ENCODE results near the gene C1GALT1. TPM values are rescaled to one million over a fixed set of nuclear protein-coding genes. Genes with fewer than 3 reads are reported as not detected.

Gene C1GALT1
- polyA plus RNA-seq, 3 donors: 12.5 to 47.7 (median 45.1) TPM

DNA sequence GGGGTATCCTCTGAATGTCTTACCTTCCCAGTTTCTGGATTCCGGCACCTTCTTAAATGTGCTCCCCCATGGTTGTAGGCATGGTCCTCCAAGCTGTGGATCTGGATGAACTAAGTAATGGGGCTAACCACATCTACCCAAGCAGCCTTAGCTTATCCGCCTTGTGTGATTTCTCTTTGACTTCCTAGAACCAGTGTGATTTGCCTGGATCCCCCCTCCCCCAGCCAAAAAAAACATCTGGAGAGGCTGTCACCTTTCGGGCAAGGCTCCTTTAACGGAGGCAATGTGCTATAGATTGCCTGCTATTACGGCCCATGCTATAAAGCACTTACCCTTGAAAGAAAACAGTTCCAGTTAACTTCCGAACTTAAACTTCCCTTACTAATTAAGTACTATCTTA, 33.9 kb downstream of the C1GALT1 start:
- Histone ChIP-seq H2AFZ (ENCODE audit: insufficient read depth, low read depth, low read length, poor library complexity, severe bottlenecking) (no peak overlapping the region), H3K9me3 (replicated peaks in 1 of 2; ENCODE audit: control insufficient read depth in 1 of 2, insufficient read depth in 1 of 2, low read length in 2 of 2) (no peaks in the 10 kb centered on the region), H3K27ac (ENCODE audit: low read depth in 1 of 2, low read length in 2 of 2) (no peak overlapping the region), H3K27me3 (ENCODE audit: control insufficient read depth in 2 of 2, insufficient read depth in 2 of 2, low read length in 2 of 2) (no peaks in the 10 kb centered on the region), H3K4me2 (replicated peaks; ENCODE audit: extremely low read depth, low read length, poor library complexity, severe bottlenecking) (no peak overlapping the region), H3K4me3 (replicated peaks in 1 of 3; ENCODE audit: low read depth in 2 of 3, low read length in 3 of 3) (no peak overlapping the region), H4K20me1 (ENCODE audit: insufficient read depth, low read length) (peaks cover 18% of the 10 kb centered on the region), H3K36me3 (replicated peaks in 1 of 2; ENCODE audit: control insufficient read depth in 1 of 2, insufficient read depth in 2 of 2, low read length in 2 of 2) (peaks cover 16 to 50% of the 10 kb centered on the region in 2 donors), H3K9ac (ENCODE audit: insufficient read depth, low read length, poor library complexity, severe bottlenecking) (no peak overlapping the region), H3K4me1 (ENCODE audit: control insufficient read depth in 1 of 2, insufficient read depth in 2 of 2, low read length in 2 of 2) (peaks cover 0 to 10% of the 10 kb centered on the region in 2 donors), H3K79me2 (ENCODE audit: insufficient read depth, low read length) (peaks cover 22% of the 10 kb centered on the region)
- intact Hi-C loops (cut with micrococcal nuclease): no loop called here
- Mint-ChIP-seq H3K27me3 (ENCODE audit: low read depth in 3 of 3) (no peaks in the 10 kb centered on the region), H3K4me3 (no peak overlapping the region), H3K27ac (no peak overlapping the region), H3K36me3 (peaks cover 50 to 62% of the 10 kb centered on the region in 2 donors), H3K4me1 (peaks cover 12% of the 10 kb centered on the region), H3K9me3 (peaks cover 0 to 9% (median 5%) of the 10 kb centered on the region in 7 donors)
- TF ChIP-seq, protein P1, sequence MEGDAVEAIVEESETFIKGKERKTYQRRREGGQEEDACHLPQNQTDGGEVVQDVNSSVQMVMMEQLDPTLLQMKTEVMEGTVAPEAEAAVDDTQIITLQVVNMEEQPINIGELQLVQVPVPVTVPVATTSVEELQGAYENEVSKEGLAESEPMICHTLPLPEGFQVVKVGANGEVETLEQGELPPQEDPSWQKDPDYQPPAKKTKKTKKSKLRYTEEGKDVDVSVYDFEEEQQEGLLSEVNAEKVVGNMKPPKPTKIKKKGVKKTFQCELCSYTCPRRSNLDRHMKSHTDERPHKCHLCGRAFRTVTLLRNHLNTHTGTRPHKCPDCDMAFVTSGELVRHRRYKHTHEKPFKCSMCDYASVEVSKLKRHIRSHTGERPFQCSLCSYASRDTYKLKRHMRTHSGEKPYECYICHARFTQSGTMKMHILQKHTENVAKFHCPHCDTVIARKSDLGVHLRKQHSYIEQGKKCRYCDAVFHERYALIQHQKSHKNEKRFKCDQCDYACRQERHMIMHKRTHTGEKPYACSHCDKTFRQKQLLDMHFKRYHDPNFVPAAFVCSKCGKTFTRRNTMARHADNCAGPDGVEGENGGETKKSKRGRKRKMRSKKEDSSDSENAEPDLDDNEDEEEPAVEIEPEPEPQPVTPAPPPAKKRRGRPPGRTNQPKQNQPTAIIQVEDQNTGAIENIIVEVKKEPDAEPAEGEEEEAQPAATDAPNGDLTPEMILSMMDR (IDR thresholded peaks at IDR 0.05): no peak
- WGBS (ENCODE audit: insufficient coverage): 100% methylated on average over 1 of the region's 6 CpGs
- DNase-seq: no peak

DNA sequence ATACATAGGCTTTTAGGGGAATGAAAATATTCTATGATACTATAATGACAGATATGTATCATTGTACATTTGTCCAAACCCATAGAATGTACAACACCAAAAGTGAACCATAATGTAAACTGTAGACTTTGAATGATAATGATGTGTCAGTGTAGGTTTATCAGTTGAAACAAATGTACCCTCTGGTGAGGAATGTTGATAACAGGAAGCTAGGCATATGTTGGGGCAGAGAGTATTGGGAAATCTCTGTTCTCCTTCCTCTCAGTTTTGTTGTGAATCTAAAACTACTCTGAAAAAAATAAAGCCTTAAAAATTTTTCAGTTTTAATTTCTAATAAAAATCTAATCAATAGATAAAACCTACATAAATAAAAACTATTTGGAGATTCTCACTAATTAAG, 36.9 kb downstream of the C1GALT1 start:
- peaks cover 28% of the 10 kb centered on the region for H3K79me2 ChIP-seq (ENCODE audit: insufficient read depth, low read length)
- peaks cover 4% of the 10 kb centered on the region for H4K20me1 ChIP-seq (ENCODE audit: insufficient read depth, low read length)
- no peak overlapping the region for H3K9ac ChIP-seq (ENCODE audit: insufficient read depth, low read length, poor library complexity, severe bottlenecking)
- peaks cover 0 to 10% of the 10 kb centered on the region in 2 donors for H3K4me1 ChIP-seq (ENCODE audit: control insufficient read depth in 1 of 2, insufficient read depth in 2 of 2, low read length in 2 of 2)
- peak overlapping the region in 1 of 7 donors; percentile 78 for H3K27ac Mint-ChIP-seq
- H3K4me3 Mint-ChIP-seq: no peak overlapping the region
- no peak overlapping the region for H2AFZ ChIP-seq (ENCODE audit: insufficient read depth, low read depth, low read length, poor library complexity, severe bottlenecking)
- H3K36me3 ChIP-seq (replicated peaks in 1 of 2; ENCODE audit: control insufficient read depth in 1 of 2, insufficient read depth in 2 of 2, low read length in 2 of 2): peaks cover 16 to 61% of the 10 kb centered on the region in 2 donors
- H3K36me3 Mint-ChIP-seq: peaks cover 51 to 68% of the 10 kb centered on the region in 2 donors
- H3K9me3 ChIP-seq (replicated peaks in 1 of 2; ENCODE audit: control insufficient read depth in 1 of 2, insufficient read depth in 1 of 2, low read length in 2 of 2): no peaks in the 10 kb centered on the region
- TF ChIP-seq, protein P1 (IDR thresholded peaks at IDR 0.05): no peak
- no peak overlapping the region for H3K4me3 ChIP-seq (replicated peaks in 1 of 3; ENCODE audit: low read depth in 2 of 3, low read length in 3 of 3)
- peak overlapping the region in 1 of 2 donors; percentile 34 for H3K27ac ChIP-seq (ENCODE audit: low read depth in 1 of 2, low read length in 2 of 2)
- H3K27me3 Mint-ChIP-seq (ENCODE audit: low read depth in 3 of 3): no peaks in the 10 kb centered on the region
- no peak overlapping the region for H3K4me2 ChIP-seq (replicated peaks; ENCODE audit: extremely low read depth, low read length, poor library complexity, severe bottlenecking)
- peak; percentile 3 to 12 (median 6) for DNase-seq
- H3K9me3 Mint-ChIP-seq: peaks cover 2 to 9% (median 5%) of the 10 kb centered on the region in 7 donors
- intact Hi-C loops (cut with micrococcal nuclease): no loop called here
- H3K27me3 ChIP-seq (ENCODE audit: control insufficient read depth in 2 of 2, insufficient read depth in 2 of 2, low read length in 2 of 2): no peaks in the 10 kb centered on the region
- peaks cover 13% of the 10 kb centered on the region for H3K4me1 Mint-ChIP-seq
